ENCODE measurements around the gene TRAF2.

Gene TRAF2

GRCh38 chr9:136906266-136906665, 19.9 kb downstream of the TRAF2 start:
- Histone ChIP-seq H3K27ac (no peak overlapping the region), H3K27me3 (replicated peaks) (no peaks in the 10 kb centered on the region), H3K4me3 (ENCODE audit: low read depth, low read length) (no peak overlapping the region), H3K36me3 (replicated peaks) (peaks cover 35% of the 10 kb centered on the region)
- TF ChIP-seq CTCF (IDR thresholded peaks at IDR 0.05; ENCODE audit: low read depth, low read length, missing control alignments), result no peak
- no peak for DNase-seq
- in situ Hi-C loops (cut with HindIII; ENCODE audit: low pct_ligation_motif_present, low sequenced_read_pairs), result no loop called here

GRCh38 chr9:136907011-136907914, 20.9 kb downstream of the TRAF2 start:
- Histone ChIP-seq H3K4me3 (ENCODE audit: low read depth, low read length) (no peak overlapping the region), H3K27me3 (replicated peaks) (no peaks in the 10 kb centered on the region), H3K27ac (no peak overlapping the region), H3K36me3 (replicated peaks) (peaks cover 35% of the 10 kb centered on the region)
- no peak for DNase-seq
- in situ Hi-C loops (cut with HindIII; ENCODE audit: low pct_ligation_motif_present, low sequenced_read_pairs), result no loop called here
- TF ChIP-seq CTCF (IDR thresholded peaks at IDR 0.05; ENCODE audit: low read depth, low read length, missing control alignments), result no peak

- Histone ChIP-seq H3K36me3 (replicated peaks) (peaks cover 39% of the 10 kb centered on the region), H3K4me3 (ENCODE audit: low read depth, low read length) (no peak overlapping the region), H3K27ac (no peak overlapping the region), H3K27me3 (replicated peaks) (no peaks in the 10 kb centered on the region)
- in situ Hi-C loops (cut with HindIII; ENCODE audit: low pct_ligation_motif_present, low sequenced_read_pairs), result no loop called here
- no peak for TF ChIP-seq CTCF (IDR thresholded peaks at IDR 0.05; ENCODE audit: low read depth, low read length, missing control alignments)
- no peak for DNase-seq
Measured at GRCh38 chr9:136910197-136910900, 24.0 kb downstream of the TRAF2 start.

- H3K36me3 ChIP-seq (replicated peaks), result peaks cover 42% of the 10 kb centered on the region
- no peak overlapping the region for H3K27ac ChIP-seq
- TF ChIP-seq CTCF (IDR thresholded peaks at IDR 0.05; ENCODE audit: low read depth, low read length, missing control alignments), result no peak
- DNase-seq, result no peak
- H3K27me3 ChIP-seq (replicated peaks), result no peaks in the 10 kb centered on the region
- H3K4me3 ChIP-seq (ENCODE audit: low read depth, low read length), result no peak overlapping the region
- in situ Hi-C loops (cut with HindIII; ENCODE audit: low pct_ligation_motif_present, low sequenced_read_pairs), result no loop called here
Measured at GRCh38 chr9:136910901-136911245, 24.6 kb downstream of the TRAF2 start.

- TF ChIP-seq CTCF (IDR thresholded peaks at IDR 0.05; ENCODE audit: low read depth, low read length, missing control alignments), result no peak
- in situ Hi-C loops (cut with HindIII; ENCODE audit: low pct_ligation_motif_present, low sequenced_read_pairs), result no loop called here
- Histone ChIP-seq H3K27ac (no peak overlapping the region), H3K4me3 (ENCODE audit: low read depth, low read length) (no peak overlapping the region), H3K36me3 (replicated peaks) (peaks cover 44% of the 10 kb centered on the region), H3K27me3 (replicated peaks) (no peaks in the 10 kb centered on the region)
- DNase-seq, result no peak
Measured at GRCh38 chr9:136913701-136914438, 27.6 kb downstream of the TRAF2 start.

Measured in brain microvascular endothelial cell (primary cell).